KG1 (cell line): Measurements from ENCODE around the gene ADRA2A.
A peak's percentile ranks its signal among the peaks of the same experiment; 100 is the strongest.

ENCODE experiments used
- DNase-seq: peaks from one replicate; lab custom pipeline; 2025; lab: John Stamatoyannopoulos, UW

ADRA2A gene

DNA sequence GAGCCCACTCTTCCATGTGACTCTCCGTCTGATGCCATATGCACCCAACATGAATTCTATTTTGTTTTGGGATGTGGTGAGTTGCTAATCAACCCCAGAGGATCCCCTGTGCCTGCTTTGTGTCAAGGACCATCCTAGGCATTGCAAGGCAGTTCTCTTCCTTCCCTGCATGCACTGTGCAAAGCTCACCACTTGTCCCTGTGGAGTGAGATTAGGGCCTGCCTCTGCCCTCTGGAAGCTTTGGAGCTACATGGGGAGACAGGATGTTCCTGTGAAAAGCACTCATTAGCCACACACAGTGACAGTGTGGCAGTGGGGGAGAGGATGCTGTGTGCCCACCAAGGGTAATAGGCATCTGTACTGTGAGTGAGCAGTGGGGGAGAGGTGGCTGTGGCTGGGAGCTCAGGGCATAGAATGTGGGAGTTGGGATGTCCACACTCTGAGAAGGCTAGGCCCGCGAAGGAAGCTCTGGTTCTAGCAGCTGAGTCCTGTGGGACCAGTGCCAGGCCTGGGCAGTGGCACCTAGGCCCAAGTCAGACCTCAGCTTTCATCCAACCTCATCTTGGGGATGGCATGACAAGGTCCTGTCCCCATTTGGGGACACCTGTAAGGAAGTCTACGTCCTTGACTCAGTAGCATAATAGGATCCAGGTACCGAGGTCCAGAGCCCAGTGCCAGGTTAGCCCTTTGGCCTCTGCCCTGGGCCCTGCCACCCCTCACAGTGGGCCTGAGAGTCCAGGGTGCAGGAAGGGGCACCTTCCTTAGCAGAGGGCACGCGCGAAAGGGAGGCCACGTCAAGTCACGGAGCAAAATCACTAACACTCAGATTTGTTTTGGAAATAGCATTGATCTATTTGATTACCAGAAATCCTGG lies 6.6 kb downstream of the ADRA2A start:
- DNase-seq = no peak

DNA sequence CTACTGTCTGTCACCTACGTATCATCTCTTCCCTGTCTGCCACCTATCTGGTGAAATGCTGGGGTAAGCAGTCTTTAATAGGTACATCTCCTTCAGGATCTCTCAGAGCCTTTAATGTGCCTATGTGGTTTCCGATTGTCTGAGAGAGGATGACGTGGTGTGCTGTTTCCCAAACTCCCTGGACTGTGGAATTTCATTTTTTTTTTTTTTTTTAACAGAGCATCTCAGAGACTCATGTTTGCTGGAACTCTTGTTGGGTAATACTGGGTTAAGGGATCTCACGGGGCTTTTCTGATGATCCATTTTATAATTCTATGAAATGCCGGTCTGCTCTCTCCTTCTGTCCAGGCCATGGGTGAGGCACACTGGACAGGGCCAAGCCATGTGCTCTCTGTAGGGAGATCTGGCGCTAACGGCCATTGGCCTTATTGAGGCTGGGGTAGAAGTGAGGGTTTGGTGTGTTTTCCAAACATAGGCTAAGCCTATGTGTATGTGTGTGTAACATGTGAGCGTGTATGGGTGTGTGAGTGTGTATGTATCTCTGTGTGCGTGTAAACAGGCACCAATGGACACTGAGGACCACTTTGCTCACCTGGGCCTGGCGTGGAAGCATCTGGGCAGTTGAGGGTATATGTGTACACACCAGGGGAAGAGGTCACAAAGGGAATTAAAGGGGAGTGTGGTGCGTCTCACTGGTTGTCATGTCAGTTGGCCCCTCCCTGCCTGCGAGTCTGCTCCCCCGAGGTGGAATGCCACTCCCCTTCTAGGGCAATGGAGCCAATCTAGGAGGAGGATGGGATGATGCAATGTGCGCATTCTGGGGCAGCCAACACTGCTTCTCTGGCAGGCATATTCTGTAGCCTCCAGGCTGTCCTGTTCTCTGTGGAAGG lies 7.8 kb downstream of the ADRA2A start:
- no peak for DNase-seq

DNA sequence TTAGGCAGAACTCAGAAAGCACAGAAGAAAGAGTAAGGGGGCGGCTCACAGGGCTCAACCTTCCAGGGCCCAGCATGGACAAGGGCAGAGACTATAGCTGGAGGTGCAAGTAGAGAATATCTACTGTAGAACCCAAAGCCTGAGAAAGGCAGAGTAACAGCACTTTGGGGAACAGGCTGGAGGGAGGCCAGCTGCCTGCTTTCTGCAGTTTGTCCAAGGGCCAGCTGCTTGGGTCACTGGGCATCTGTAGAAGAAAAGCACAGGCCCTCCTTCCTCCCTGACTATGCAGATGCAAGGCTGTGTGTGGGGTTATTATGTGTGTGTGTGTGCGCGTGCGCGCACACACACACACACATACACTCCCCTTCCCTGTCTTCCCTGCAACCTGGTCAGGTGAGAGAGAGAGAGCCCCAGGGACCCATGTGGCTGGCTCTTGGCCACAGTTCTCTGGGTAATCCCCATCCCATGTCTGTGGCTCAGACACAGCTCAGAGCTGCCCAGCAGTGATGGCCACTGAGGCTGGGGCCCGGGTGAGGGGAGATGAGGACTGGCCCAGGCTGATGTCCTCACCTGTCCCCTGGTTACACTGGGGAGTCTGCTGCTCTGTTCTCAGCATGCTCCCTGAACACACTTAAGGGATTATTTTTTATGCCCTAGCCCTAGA lies 9.0 kb downstream of the ADRA2A start:
- DNase-seq = no peak

DNA sequence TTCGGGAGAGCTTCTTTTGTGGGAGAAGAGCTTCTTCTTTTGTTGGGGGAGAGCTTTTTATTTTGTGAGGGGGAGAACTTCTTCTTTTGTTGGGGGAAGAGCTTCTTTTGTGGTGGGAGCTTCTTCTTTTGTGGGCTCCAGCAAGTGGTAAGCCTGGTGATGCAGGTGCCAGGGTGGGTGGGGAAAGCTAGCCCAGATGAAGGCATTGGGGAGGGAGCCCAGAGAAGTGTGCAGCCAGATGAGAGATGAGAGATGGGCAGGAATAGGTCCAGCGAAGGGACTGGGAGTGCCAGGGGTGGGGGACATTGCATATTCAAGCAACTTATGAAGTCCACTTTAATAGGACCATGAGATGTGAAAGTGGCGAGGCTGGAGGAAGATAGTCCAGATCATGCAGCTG lies 9.7 kb downstream of the ADRA2A start:
- DNase-seq = peak; percentile 2

DNA sequence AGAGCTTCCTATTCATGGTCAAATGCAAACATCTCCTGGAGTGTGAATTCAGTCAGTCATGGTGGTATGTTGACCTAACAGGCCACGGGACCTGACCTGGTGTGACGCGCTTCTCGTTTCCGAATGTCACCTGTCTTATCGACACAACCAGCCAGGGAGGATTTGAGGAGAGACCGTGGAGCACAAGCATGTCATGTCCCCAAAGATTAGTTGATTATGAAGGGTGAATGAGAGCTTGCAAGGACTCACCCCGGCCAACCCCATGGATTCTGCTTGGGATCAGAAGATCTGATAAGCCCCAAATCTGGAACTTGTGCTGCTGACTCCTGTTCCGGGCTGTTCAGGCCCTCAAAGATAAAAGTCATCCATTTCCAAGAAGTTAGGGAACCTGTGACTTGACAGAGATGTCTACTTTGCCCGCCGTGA lies 10.5 kb downstream of the ADRA2A start:
- no peak for DNase-seq

DNA sequence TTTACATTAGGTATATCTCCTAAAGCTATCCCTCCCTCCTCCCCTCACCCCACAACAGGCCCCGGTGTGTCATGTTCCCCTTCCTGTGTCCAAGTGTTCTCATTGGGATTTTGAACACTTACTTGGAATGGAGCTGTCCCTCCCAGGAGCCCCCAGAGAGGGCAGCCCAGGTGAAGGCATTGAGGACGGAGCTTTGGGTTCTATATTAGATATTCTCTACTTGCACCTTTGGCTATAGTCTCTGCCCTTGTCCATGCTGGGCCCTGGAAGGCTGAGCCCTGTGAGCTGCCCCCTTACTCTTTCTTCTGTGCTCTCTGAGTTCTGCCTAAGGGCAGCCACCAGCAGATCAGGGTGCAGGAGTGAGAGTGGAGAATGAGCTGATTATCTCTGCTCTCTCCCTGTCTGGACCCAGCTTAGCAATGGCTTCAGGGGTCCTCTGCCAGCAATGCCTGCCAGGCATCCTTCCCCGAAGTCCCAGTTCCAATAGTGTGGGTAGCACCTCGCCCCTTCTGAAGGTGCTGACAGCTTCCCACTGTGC lies 11.2 kb downstream of the ADRA2A start:
- no peak for DNase-seq

DNA sequence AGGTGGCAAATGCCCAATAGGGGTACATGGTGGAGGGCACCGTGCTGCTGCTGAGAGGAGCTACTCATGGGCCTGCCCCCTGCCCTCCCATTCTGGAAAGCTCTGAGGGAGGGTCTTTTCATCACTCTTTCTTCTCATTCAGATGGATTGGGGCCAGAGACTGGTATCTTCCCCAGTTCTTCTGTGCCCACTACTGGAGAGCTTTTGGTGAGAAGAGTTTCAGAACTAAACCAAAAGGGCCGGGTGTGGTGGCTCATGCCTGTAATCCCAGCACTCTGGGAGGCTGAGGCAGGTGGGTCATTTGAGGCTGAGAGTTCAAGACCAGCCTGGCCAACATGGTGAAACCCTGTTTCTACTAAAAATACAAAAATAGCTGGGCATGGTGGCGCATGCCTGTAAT lies 12.5 kb downstream of the ADRA2A start:
- DNase-seq = no peak

DNA sequence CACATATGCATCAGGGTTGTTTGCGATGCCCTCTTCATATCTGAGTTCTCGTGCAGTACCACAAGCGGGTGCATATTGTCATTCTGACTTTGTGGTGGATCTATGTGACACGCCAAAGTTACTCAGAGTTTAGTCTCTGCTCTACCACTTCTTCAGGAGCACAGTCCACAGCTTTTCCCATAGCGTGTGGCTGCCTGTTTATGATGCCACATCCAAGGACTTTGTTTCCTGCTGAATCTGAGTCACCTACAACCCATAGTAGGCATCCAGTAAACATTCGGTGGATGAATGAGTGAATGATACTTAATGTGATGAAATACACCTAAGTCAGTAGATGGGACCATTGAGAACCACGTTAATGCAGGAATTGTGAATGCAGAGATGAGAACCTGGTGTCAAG lies 15.0 kb downstream of the ADRA2A start:
- no peak for DNase-seq

DNA sequence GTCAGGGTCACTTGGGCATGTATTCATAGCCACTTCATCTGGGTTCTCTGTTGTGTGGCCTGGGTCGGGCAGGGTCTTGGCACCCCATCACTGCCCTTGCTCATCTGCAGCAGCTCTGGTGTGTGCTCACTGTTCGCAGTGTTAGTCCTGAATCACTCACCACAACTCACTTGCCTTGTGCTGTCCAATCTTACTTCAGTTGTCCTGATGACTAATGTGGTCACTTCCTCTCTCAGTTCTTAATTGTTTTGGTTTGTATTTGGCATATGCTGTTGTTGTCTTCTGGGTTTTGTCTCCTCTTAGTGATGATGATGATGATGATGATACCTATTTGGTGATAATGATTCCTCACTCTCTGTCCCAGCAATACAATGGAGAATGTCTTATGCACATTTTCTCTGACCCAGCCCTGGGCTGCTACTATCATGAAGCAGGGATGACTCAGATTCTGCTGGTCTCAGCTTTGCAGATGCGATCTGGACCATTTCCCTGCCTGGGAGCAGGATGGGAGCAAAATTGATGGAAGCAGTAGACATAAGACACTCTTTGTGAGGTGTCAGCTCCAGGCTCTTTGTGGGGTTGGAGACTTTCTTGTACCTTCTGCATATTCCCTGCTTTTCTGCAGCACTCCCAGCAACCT lies 17.0 kb downstream of the ADRA2A start:
- no peak for DNase-seq

DNA sequence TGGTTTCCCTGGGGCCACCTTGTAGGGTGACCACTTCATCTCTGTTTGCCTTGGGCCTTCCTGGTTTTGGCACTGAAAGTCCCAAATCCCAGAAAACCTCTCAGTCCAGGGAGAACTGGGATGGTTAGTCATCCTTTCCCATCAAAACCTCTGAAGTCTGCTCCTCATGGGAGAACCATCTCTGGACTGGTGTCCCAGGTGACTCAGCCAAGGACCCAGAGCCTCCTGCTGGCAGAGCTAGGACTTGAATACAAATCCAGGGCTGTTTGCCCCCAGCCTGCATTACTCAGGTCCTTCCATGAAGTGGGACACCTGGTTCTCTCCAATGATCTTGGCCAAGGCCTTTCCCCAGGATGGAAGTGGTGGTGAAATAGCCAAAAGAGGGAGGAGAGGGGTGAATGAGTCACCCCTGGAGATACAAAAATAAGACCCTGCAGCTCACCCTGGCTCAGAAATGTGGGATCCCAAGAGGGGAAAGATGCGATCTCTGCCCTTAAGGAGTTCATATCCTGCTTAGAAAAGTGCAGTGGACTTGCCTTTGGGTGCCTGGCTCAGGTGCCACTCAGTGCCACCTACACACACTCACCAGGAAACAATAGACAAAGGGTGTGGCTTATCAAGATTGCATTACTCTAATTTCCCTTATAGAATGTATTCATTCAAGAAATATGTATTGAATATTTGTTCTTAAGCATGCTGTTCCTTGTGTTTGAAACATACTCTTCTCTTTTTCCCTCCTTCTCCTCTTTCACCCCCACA lies 22.0 kb downstream of the ADRA2A start:
- no peak for DNase-seq

DNA sequence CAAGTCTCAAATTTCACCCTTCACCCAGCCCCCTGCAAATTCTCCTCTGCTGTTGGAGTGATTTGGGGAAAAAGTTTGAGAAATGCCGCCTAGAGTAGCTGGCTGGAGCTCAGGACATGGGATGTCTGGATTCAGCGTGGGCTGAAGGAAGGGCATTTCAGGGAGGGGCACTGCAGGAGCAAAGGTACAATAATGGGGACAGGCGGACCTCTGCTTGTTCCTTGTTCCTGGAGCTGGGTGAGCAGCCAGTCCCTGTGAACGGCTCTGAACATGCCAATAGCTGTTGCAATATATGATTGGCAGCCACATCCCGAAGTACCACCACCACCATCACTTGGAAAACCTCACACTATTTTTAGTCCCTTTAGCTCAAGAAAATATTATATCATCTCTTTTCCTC lies 23.4 kb downstream of the ADRA2A start:
- no peak for DNase-seq

DNA sequence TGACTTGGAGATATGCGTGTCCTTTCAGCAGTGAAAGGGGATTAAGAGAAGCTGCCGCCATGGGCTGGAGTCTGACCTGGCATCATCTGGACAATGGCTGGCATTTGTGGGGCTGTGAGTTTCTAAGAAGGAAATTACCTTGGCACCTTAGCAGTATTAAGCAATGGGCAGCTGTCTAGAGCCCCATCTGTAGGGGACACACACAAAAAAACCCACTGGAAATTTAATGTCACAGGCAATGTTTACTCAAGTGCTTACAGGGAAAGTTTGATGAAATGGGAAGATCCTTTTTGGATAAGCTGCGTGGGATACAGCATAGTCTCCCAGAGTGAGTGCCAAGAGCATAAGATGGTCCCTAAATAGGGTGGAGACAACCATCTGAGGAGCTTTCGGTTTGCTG lies 25.0 kb downstream of the ADRA2A start:
- DNase-seq = no peak

DNA sequence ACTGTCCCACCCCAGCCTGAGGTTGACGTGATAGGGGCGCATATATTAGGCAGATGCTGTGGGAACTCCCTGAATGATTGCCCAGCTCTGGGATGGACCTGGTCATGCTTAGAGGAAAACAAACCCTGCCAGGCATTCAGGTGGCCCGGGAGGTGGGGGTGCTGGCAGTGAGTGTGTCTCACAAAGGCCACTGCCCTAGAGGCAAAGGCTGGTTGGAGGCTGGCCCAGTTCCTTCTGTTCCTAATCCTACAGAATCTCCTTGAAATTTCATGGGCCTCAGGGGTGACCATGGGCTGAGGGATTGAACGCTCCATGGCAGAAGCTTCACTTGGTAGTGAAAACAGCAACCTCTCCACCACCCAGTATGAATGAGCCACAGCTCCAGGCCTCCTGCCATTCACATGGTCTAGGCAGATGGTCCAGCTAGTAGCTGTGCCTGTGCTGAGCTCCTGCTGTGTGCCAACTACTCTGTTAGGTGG lies 25.6 kb downstream of the ADRA2A start:
- DNase-seq = no peak

DNA sequence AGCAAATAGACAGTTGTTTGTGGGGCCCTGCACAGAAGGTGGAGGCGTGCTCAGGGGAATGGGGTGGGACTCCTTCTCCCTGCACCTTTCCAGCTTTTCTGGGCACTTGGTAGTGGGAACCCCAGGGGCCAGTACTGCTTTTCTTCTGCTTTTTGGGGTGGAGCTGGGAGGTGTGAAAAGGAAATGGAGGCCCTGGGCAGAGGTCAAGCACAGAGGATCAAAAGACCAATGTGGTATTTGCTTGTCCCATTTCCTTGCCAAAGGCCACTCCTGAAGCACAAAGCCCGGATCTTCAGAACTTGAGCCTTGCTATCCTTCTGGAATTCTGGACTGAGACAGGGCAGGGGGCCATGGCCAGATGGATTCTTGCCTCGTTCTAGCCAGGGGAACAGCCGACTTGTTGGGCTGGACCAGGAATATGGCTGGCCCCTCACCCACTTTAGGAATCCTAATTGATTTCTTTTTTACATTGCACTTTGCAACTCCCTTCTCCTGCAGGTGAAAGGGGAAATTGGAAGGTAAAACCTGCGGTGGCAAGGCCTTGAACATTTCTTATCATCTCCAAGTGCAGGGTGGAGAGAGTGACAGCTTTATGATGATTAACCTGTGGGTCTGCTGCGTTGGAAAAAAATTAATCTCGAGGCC lies 26.5 kb downstream of the ADRA2A start:
- DNase-seq = no peak

DNA sequence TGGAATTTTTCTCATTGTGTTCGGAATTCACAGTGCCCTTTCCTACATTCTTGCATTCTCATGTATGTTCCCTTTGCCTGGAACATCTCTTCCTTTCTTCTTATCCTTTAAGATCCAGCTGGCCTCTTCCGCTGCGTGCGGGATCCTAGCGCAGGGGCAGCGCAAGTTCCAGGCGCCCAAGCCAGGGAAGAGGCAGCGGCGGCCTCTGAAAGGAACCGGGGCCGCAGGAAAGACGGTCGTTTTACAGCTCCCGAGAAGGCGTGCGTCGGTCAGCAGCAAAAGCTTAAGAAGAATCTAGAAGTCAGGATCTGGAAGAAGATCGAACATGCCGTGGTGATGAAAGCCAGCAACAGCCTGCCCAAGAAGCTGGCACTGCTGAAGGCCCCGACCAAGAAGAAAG lies 28.0 kb downstream of the ADRA2A start:
- no peak for DNase-seq

DNA sequence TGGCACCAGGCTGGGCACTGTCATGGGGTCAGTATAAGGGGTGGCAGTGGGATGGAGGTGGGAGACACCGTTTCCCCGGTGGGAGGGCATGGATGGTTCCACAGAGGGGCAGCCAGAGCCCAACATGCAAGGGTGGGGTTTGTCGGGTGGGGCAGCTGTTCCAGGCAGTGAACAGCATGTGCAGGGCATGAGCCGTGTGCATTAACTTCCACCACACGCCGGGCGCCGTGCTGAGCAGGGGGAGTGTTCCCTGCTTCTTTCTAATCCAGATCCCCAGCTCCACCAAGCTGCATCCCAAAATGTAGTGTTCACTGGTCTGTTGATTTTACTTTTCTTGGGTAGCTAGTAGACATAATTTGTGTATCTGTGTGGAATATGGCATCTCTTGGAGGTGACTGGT lies 29.3 kb downstream of the ADRA2A start:
- no peak for DNase-seq

DNA sequence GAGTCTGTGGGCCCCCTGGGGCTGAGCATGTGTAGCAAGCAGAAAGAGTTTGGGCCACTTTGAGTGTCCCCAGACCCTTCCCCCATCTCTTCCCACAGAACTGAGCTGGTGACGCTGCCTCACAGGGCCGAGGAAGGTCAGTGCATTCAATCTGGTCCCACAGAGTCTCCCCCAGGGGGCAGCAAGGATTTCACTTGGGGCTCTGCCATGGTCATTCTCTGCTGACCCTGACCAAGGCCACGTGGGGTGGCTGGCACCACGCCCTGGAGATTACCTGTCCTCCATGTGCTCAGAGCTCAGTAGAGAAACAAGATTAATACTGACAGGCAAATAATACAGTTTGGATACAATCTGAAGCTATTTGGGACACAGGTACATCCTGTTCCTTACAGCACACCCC lies 30.2 kb downstream of the ADRA2A start:
- DNase-seq = no peak

DNA sequence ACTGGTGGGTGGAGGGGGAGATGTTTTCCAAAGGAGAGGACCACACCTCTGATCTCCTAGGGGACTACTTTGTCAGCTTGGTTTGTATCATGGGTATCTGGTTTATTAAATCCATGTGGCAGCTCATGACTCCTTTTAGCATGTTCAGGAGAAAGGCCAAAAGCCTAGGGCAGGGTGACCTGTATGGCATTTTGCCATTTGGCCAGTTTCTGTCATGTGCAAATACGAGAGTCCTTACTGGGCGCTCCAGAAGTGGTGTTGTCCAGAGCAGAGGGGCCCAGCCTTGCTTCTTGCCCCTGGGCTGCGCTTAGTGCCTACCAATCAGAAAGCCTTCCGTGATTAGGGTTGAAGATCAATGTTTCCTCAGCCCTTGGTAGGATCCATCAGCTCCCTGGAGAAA lies 31.0 kb downstream of the ADRA2A start:
- no peak for DNase-seq

DNA sequence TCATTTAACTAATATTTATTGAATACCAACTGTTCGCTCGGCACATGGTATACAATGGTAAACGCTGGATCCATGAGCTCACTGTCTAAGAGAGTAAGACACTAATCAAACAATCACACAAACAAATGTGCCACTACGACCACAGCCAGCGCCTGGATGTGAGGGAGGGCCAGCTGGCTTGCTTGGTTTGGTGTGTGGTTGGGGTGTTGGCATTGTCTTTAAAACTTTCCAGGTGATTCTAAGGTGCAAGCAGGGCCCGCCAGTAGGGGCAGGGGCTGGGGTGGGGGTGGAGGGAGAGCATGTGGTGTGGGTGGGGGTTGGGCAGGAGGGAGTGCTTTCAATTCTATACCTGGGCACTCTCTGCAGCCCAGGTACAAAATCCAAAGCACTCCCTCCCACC lies 31.6 kb downstream of the ADRA2A start:
- no peak for DNase-seq

DNA sequence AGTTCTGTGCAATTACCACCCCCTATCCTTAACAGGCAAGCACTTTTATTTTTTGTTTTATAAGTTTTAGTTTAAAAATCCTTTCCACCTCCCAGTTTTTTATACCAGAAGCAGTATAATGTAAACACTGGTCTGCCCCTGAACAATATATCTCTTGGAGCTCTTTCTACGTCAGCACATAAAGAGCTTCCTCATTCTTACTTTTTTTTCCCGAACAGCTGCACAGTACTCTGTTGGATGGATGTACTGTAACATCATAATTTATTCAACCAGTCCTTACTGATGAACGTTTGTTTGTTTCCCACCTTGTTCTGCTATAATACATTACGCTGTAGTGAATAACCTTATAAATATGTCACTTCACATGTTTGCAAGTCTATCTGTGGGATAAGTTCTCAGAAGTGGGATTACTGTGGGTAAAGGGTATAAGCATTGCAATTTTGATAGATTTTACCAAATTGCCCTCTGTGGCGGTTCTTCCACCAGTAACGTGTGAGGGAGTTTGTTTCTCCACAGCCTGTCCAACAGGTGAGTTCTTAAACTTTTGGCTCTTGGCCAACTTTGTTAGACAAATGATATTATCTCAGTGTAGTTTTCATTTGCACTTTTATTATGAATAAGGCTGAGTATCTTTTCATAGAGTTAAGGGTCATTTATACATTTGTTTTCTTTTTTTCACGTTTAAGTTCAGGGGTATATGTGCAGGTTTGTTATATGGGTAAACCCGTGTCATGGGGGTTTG lies 32.8 kb downstream of the ADRA2A start:
- DNase-seq = peak; percentile 12
